GM12873 (cell line): ENCODE measurements around the gene PFDN2.

Experiments used
- TF ChIP-seq, protein P1 (sequence below): IDR thresholded peaks from 2 replicates; pipeline ENCODE4 v1.5.1; 2012; ENCODE audit warnings: low read depth, mild to moderate bottlenecking, moderate library complexity, low read length, control low read depth; ENCODE audit not compliant: insufficient read depth; ENCODE audit errors: missing control alignments

The PFDN2 gene

DNA sequence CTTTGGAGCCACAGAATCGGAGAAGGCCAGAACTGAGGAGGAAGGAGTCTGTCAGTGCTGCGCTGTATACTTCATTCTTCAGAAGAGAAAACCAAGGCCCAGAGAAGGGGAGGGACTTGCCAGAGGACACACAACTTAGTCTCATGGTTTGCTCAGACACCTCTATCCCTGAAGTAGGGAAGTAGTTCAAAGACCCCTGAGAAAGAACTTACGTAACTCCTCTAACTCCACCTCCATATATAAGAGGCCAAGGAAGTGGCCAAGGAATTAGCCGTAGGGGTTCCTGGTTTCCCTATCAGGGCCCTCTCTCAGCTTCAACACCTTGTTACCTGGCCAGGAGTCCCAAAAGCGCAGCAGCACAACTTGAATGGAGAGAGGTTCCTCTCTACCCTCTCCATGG lies 27.9 kb downstream of the PFDN2 start:
- TF ChIP-seq, protein P1, sequence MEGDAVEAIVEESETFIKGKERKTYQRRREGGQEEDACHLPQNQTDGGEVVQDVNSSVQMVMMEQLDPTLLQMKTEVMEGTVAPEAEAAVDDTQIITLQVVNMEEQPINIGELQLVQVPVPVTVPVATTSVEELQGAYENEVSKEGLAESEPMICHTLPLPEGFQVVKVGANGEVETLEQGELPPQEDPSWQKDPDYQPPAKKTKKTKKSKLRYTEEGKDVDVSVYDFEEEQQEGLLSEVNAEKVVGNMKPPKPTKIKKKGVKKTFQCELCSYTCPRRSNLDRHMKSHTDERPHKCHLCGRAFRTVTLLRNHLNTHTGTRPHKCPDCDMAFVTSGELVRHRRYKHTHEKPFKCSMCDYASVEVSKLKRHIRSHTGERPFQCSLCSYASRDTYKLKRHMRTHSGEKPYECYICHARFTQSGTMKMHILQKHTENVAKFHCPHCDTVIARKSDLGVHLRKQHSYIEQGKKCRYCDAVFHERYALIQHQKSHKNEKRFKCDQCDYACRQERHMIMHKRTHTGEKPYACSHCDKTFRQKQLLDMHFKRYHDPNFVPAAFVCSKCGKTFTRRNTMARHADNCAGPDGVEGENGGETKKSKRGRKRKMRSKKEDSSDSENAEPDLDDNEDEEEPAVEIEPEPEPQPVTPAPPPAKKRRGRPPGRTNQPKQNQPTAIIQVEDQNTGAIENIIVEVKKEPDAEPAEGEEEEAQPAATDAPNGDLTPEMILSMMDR = no peak

DNA sequence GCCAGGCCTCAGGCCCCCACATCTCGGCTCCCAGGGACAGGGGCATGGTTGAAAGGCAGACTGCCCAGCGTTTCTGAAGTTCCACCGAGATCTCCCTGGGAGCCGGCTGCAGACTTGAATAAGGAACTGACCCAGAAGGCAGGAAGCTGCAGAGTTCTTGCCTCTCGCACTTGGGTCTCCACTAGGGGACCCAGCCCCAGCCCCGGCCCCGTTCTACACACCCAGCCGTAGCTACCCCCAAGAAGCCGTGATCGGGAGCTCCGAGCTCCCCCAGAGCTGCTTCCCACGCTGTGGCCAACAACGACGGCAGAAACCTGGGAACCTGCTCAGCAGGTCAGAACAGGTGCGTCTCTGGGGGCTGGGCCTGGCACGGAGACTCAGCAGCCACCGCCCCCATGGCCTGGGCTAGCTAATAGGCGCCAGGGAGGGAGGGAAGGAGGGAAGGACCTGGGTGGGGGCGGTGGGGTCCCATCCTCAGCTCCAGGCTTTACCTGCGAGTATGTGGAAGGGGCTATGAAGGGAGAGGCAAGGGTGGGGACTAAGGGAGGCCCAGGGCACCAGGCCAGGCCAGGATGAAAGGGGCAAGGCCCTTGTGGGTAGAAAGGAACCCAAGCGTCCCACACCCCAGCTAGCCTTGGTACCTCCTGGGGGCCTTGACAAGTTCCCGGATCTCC lies 28.4 kb downstream of the PFDN2 start, which contains the start of gene NECTIN4:
Gene NECTIN4, minus strand, starts transcription at position 308 of the 674 bp plus-strand sequence. Its CDS starts 262 bp downstream, at position 46.
- TF ChIP-seq, protein P1 = no peak

DNA sequence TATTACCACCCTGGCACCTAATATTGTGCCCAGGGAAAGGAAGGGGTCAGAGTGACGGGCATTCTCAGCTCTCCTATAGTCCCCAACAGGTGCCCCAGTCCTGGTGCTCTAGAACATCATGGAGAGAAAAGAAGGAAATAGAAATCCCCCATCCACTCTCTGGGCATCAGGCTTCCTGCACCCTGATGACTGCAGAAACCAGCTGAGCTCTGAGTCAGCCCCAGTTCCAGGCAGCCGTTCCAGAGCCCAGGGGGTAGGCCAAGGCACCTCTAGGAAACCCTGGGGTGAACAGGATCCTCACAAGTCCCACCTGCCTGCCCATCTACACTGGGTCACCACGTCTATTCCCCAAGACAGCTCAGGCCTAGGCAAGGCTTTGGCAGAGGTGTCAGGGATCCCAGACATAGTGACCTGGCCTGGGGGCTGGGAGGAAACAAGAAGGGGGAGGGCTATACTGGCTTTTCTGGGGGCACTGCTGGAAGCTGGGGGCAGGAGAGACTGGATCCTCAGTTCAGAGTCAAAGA lies 29.2 kb downstream of the PFDN2 start:
- TF ChIP-seq, protein P1 = no peak

DNA sequence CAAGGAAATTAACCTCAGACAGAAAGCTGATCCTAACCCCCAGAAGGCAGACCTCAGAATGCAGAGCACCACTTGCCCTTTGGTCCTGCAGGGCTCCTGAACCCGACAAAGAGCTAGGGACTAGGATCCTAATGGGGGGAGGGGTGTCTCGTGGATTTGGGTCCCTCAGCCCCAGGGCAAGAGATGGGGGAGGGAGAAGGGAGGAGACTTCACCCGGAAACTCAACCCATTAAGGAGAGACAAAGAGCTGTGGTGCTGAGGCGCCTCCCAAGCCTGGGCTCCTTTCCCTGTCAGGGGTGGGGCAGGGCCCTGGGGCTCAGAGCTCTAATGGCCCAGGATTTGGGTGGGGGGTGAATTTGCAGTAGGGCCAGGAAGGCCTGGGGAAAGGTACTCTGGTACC lies 31.4 kb downstream of the PFDN2 start:
- TF ChIP-seq, protein P1 = no peak

DNA sequence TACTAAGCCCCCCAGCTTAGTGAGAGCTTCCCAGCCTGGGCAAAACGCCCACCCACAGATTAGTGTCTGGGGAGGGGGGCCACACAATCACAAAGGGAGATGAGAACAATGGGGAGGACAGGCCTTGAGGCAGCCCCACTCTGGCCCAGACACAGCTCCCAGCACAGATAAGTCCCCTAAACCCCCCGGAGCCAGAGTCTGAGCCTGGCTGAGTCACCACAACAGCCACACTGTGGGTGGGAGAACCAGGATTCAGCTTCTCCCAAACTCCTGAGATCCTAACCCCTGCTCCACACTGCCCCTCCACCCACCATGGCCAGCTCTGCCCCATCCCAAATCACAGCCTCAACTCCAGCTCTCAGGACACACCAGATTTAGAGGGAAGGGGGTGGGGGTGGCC lies 32.7 kb downstream of the PFDN2 start:
- TF ChIP-seq, protein P1 = no peak

DNA sequence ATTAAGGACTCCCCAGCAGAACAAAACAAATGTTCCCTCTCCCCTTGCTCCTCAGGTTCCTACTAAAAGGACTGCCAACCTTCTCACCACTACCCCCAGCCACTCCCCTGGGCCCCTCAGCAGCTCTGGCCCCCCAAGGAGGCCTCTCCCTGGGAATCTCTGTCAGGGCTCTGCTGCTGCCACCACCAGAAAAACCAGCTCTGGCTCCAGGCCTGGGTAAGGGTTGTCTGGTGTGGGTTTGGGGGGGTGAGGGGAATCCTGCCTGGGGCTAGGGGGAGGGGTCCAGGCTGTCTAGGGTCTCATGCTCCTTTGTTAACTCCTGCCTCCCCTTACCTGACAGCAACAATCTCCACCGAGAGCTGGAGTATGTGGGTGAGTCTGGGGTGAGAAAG lies 33.2 kb downstream of the PFDN2 start:
- TF ChIP-seq, protein P1 = no peak

DNA sequence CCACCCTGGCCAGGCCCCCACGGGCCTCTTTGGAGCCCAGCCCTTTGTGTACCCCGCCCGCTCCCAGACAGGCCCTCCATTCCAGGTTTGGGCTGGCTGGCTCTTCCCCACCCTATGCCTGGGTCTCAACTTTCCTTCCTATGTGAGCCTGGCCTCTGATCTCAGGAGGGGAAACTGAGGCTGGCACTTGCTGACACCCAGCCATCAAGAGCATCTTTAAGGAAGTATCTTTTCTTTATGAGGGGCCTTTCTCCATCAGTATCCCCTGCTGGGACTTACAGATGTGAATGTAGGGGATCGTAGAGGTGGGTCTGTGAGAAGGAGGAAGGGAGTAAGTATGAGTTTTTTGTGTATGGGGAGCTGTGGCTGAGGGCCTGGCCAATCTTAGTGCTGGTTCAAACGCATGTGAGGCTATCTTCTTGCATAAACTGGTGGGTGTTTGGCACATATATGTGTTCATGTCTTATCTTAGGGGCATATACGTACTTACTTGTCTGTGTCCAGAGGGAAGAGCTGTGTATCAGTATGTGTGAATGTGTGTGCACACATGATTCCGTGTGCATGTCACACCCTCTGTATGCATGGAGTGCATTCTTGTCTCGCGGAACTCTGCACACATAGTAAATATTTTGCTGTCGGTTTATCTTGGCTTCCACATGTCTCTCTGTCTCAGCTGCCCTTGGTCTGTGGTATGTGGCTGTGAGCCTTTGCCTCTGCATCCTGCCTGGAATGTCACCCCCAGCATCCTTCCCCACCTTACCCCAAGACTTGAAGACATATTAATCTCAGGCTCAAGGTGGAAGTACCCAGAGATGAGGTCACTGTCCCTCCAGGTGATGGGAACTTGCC lies 33.9 kb downstream of the PFDN2 start:
- TF ChIP-seq, protein P1 = no peak
